Measurements from ENCODE around the gene EIF4E1B.
A peak's percentile ranks its signal among the peaks of the same experiment; 100 is the strongest.

EIF4E1B gene

GRCh38 chr5:176643491-176644219, 13.2 kb downstream of the EIF4E1B start:
- H3K4me3 ChIP-seq: no peak overlapping the region
- no peak overlapping the region for H3K27ac ChIP-seq

DNA sequence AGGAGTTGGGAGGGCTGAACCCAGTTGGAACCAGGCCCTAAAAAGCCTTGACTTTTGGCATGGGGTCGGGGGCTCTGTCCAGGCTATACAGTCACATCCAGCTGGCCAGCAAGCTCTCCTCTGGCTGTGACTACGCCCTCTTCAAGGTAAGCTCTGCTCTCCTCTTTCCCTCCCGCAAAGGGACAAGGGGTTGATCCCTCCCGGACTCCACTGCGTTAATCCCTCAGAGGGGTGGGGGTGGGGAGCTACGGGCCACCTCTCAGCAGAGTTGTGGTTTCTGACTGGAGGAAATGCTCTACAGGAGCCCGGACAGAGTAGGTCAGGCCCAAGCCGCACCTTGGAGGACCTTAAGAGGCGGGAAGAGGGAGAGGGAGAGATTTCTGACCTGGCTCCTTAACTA, 13.8 kb downstream of the EIF4E1B start:
- H3K4me3 ChIP-seq: no peak overlapping the region
- H3K27ac ChIP-seq: no peak overlapping the region

- H3K27ac ChIP-seq: no peak overlapping the region
These were observed 14.6 kb downstream of the EIF4E1B start for GRCh38 chr5:176644878-176645670.

DNA sequence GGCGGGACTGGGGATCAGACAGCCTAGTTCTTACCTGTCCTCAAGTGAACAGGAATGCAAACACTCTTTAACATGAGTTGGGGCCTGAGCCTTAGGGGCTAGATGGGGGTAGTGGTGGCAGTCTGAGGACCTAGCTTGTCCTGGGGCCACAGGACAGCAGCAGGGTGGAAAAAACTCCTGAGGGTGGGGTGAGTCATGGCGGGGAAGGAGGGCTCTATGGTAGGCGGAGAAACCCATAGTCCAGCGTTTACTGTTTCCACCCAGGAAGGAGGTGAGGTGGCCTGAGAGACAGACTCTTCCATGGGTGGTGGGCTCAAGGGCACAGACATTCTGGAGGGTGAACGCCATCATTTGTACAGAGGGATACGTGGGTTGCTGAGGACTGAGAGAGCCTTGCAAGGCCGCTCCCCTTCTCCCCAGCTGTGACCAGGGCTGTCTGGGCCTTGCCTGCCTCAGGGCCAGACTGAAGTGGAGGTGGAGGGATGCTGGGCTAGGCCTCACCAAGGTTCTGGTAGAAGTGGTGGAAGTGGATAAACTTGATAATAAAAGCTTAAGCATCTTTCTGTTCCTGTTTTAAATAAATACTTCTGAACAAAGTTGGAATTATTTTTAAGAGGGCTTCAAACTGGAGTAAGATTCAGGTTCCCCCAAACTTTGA, 15.7 kb downstream of the EIF4E1B start:
- H3K4me3 ChIP-seq: peak overlapping the region in 4 of 7 experiments; percentile 61 to 93 (median 66)
- peak overlapping the region in 16 of 21 experiments; percentile 60 to 91 (median 75) for H3K27ac ChIP-seq

More at GRCh38 chr5:176644878-176645670, 14.6 kb downstream of the EIF4E1B start:
- no peak overlapping the region for H3K4me3 ChIP-seq

- H3K27ac ChIP-seq: peak overlapping the region in 19 of 21 experiments; percentile 60 to 91 (median 80)
- H3K4me3 ChIP-seq: peak overlapping the region; percentile 59 to 93 (median 69)
These were observed 16.2 kb downstream of the EIF4E1B start for GRCh38 chr5:176646707-176647029.

DNA sequence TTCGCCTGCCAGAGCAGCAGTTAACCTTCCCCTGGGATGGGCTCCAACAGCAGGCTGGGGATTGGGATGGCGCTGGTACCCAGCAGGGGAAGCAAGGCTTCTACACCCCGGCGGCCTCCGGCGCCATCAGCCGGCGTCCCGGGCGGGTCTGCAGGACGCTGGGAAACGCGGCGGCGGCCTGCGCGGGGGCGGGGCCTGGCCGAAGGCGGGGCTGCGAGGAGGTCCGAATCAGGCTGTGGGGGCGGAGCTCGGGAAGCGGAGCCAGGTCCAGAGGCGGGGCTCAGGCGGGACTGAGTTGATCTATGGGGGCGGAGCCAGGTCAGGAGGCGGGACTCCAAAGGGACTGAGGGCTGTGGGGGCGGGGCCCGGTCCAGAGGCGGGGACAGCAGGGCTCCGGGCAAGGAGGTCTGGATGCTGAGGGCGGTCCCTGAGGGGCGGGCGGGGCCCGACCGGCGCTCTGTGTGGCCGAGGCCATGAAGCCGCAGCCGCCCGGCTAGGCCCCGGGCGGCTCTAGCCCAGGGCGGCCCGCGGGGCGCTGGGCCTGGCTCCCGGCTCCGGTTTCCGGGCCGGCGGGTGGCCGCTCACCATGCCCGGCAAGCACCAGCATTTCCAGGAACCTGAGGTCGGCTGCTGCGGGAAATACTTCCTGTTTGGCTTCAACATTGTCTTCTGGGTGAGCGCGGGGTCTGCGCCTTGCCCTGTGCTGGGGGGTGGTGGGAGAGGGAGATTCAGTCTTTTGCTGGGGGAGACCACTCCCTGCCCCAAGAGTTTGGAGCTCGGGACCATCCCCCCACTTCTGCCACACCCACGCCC, 16.8 kb downstream of the EIF4E1B start, which contains the start of gene TSPAN17:
Gene TSPAN17 (plus strand): TSS at position 455 of the 813 bp plus-strand sequence. CDS start 132 bp downstream, at position 587.
- Histone ChIP-seq H3K4me3 (peak within 1 kb of the TSS; percentile 59 to 93 (median 69)), H3K27ac (peak within 1 kb of the TSS; percentile 27 to 91 (median 84))

DNA sequence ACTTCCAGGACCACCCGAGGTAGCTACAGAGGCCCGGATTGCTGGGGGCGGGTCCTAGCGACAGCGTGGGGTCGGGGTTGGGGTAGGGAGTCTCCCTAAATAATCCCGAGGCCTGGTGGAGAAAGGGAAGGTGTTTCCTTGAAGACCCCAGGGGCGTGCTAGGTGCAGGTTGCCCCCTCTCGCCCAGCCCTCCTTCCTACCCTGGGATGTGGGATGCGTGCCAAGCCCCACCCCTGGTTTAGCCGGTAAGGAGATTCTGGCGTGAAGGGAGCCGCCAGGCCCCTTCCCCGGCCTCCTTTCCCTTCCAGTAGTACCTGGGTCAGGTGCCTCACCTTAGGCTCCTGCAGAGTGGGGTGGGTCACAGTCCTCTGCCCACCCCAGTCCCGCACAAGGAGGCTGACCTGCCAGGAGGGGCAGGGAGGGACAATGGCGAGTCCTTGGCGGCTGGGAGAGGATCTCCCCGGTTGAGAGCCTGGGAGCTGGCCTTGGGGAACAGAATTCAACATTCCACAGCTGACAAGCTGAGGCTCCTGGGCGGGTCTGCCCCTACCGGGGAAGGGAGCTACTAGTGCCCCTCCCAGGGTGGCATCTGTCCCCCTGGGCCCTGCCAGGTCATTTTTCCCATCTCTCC, 17.5 kb downstream of the EIF4E1B start:
- H3K4me3 ChIP-seq: peak overlapping the region; percentile 59 to 93 (median 69)
- H3K27ac ChIP-seq: peak overlapping the region; percentile 27 to 91 (median 84)

DNA sequence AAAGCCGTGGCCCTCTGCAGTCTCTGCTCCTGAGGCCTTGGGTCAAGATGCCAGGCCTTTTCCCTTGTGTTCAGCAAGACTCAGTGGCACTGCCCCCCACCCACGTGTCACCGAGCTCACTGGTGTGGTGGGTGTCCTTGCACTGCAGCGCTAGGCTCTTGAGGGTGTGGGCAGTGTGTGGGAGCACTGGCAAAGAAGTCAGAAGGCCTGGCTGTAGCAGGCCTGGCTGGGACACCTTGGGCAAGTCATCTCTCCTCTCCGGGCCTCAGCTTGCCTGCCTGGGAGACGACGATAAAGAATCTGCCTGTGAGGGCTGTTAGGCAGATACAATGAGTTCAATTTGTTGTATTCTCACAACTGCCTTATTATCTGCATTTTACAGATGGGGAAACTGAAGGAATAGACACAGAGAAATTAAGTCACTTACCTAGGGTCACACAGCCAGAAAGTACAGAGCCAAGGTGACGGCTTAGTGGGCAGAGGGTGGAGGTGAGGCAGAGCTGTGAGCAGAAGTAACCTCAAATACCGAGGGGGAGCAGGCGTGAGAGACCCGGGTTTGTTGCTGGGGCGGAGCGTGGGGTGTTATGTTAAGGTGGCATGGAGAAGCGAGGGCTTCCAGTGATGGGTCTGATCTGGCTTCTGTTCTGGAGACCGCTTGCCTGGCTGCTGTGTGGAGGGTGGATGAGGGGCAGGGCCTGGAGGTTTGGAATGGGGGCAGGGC, 18.2 kb downstream of the EIF4E1B start:
- peak overlapping the region; percentile 59 to 93 (median 69) for H3K4me3 ChIP-seq
- peak overlapping the region in 19 of 21 experiments; percentile 48 to 91 (median 85) for H3K27ac ChIP-seq

DNA sequence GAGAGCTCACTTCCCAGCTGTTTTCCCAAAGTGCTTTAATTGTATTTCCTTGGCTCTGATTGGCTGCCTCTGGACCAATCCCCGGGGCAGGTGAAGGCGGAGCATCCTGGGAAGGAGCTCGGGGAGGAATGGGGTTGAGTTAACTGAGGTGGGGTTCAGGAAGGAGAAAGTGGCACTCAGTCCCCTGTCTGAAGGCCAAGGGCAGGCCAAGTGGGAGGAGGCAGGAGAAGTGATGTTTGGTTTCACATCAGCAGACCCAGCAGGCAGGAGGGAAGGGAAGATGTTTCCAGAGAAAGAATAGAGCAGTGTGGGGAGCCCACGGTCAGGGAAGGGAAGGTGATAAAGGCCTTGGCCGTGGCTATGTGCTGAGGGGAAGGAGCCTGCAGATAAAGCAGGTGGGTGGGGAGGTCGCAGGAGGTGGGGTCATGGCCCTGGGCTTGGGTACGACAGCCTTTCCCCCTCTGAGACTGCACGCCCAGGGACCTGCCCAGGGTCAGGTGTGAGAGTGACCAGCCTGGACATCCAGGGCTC, 19.9 kb downstream of the EIF4E1B start:
- Histone ChIP-seq H3K4me3 (no peak overlapping the region), H3K27ac (no peak overlapping the region)

DNA sequence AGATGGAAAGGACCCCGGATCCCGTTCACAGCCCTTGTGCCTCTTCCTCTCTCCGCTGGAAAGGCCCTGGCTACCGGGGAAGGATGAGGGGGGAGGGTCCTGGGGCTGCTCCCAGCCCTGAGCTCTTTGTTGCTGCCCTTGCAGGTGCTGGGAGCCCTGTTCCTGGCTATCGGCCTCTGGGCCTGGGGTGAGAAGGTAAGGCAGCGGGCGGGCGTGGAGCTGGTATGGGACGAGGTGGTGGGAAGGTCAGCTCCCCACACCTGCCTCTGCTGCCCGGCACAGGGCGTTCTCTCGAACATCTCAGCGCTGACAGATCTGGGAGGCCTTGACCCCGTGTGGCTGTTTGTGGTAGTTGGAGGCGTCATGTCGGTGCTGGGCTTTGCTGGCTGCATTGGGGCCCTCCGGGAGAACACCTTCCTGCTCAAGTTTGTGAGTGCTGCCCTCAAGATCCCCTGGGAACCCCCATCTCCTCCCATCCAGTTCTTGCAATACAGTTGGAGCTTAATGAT, 21.1 kb downstream of the EIF4E1B start:
- Histone ChIP-seq H3K4me3 (no peak overlapping the region), H3K27ac (no peak overlapping the region)

- Histone ChIP-seq H3K27ac (no peak overlapping the region), H3K4me3 (no peak overlapping the region)
These were observed 21.7 kb downstream of the EIF4E1B start for GRCh38 chr5:176652136-176652535.

- H3K4me3 ChIP-seq: no peak overlapping the region
- H3K27ac ChIP-seq: peak overlapping the region in 8 of 21 experiments; percentile 10 to 65 (median 42)
These were observed 23.2 kb downstream of the EIF4E1B start for GRCh38 chr5:176653401-176654385.

DNA sequence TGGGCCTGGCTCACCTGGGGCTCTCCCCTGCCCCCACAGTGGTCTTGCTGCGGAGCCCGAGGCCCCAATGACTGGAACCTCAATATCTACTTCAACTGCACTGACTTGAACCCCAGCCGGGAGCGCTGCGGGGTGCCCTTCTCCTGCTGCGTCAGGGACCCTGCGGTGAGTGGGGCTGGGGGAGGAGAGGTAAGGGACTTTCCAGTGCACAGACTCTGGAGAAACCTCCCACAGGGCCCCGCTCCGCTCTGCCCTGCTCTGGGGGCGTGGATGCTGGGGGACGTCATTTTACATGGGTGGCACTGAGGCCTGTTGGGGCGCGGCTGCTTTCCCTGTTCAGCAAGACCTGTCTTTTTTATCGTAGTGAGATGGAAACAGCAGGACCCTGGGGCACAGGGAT, 24.4 kb downstream of the EIF4E1B start:
- Histone ChIP-seq H3K4me3 (no peak overlapping the region), H3K27ac (peak overlapping the region in 2 of 21 experiments; percentile 18 to 65)

DNA sequence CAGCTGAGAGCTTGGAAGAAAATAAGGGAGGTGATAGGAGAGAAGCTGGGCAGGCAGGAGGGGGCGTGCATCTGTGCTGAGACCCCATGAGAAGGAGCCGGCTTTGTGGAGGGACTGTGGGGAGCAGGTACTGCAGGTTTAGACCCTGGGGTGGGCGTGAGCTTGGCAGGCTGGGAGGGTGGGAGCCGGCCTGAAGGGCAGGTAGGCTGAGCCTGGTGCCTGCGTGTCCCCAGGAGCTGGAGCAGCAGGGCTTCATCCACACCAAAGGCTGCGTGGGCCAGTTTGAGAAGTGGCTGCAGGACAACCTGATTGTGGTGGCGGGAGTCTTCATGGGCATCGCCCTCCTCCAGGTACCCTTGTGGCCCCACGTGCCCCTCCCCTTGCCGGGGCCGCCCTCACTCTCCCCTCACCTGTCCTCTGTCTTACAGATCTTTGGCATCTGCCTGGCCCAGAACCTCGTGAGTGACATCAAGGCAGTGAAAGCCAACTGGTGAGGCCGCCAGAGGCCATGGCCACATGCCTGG, 26.1 kb downstream of the EIF4E1B start:
- Histone ChIP-seq H3K27ac (no peak overlapping the region), H3K4me3 (no peak overlapping the region)

DNA sequence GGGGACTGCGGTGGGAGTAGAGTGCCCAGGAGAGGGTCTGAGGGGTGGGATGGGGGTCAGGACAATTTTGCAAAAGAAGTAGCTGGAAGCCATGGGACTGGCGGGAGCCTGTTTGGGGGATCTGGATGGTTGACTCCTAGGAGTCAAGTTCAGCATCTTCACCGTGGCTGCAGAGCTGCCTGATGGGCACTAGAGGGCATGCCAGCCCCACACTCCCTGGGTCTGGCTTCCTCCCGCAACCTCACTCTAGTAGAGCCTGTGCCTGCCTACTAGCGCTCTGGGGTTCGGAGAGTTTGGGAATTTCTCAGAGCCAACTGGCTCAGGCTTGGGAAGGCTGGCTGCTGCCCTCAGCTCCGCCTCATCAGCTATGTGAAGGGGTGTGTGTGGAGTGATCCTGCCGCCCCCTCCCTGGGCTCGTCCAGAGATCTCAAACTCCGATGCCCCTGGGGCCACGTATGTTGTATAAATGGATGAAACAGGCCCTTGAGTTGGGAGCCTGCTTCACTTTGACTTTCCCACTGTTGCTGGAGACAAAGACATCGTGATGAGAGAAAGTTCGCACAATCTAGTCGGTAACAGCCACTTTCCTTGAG, 27.6 kb downstream of the EIF4E1B start:
- H3K27ac ChIP-seq: no peak overlapping the region

More for the DNA sequence above, 27.6 kb downstream of the EIF4E1B start:
- no peak overlapping the region for H3K4me3 ChIP-seq
